NB4 (cell line): ENCODE data around the gene MBLAC1.
"Not testable (repeated sequence)": the region's sequence is repeated elsewhere in the genome, so short reads cannot be mapped to it uniquely, and the experiment has no call there.

ENCODE experiments used
- POLR2A ChIP-seq: IDR thresholded peaks from 2 replicates; pipeline ENCODE4 v1.6.1; 2011; ENCODE audit warnings: mild to moderate bottlenecking; ENCODE audit not compliant: insufficient read length; ENCODE audit errors: extremely low read depth
- TF ChIP-seq, protein P1 (sequence below): IDR thresholded peaks from one replicate; pipeline ENCODE4 v1.5.1; 2012; ENCODE audit warnings: low read depth, low read length
- TF ChIP-seq, protein P2 (sequence below): IDR thresholded peaks from 2 replicates; pipeline ENCODE4 v1.6.1; 2011; ENCODE audit warnings: low read depth, low read length

DNA sequence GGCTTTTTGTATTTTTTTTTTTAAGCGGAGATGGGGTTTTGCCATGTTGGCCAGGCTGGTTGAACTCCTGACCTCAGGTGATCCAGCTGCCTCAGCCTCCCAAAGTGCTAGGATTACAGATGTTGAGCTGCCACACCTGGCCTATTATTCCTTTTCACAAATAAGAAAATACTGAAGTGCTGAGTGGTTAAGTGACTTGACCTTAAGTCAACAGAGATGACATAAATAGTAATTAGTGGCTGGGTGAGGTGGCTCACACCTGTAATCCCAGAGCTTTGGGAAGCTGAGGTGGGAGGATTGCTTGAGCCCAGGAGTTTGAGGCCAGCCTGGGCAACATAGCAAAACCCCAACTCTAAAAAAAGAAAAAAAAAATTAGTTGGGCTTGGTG is 3.4 kb downstream of the MBLAC1 start:
- not testable (repeated sequence) for TF ChIP-seq POLR2A
- TF ChIP-seq, protein P1, sequence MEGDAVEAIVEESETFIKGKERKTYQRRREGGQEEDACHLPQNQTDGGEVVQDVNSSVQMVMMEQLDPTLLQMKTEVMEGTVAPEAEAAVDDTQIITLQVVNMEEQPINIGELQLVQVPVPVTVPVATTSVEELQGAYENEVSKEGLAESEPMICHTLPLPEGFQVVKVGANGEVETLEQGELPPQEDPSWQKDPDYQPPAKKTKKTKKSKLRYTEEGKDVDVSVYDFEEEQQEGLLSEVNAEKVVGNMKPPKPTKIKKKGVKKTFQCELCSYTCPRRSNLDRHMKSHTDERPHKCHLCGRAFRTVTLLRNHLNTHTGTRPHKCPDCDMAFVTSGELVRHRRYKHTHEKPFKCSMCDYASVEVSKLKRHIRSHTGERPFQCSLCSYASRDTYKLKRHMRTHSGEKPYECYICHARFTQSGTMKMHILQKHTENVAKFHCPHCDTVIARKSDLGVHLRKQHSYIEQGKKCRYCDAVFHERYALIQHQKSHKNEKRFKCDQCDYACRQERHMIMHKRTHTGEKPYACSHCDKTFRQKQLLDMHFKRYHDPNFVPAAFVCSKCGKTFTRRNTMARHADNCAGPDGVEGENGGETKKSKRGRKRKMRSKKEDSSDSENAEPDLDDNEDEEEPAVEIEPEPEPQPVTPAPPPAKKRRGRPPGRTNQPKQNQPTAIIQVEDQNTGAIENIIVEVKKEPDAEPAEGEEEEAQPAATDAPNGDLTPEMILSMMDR = not testable (repeated sequence)
- TF ChIP-seq, protein P2, sequence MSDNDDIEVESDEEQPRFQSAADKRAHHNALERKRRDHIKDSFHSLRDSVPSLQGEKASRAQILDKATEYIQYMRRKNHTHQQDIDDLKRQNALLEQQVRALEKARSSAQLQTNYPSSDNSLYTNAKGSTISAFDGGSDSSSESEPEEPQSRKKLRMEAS = not testable (repeated sequence)
